ENCODE measurements around the gene CAMLG.

The CAMLG gene

GRCh38 chr5:134784241-134784920 is 46.0 kb downstream of the CAMLG start:
- DNase-seq, result no peak

- DNase-seq, result no peak
Measured at GRCh38 chr5:134784946-134785620, 46.7 kb downstream of the CAMLG start.

GRCh38 chr5:134787692-134788091 is 49.3 kb downstream of the CAMLG start:
- peak; percentile 2 for DNase-seq

GRCh38 chr5:134791580-134791979 is 53.2 kb downstream of the CAMLG start:
- DNase-seq, result no peak

GRCh38 chr5:134792286-134792685 is 53.9 kb downstream of the CAMLG start:
- DNase-seq, result no peak

- no peak for DNase-seq
Measured at GRCh38 chr5:134793111-134793510, 54.8 kb downstream of the CAMLG start.

- peak; percentile 74 for DNase-seq
Measured at GRCh38 chr5:134794082-134794481, 55.7 kb downstream of the CAMLG start.

- DNase-seq, result no peak
Measured at GRCh38 chr5:134794819-134795218, 56.5 kb downstream of the CAMLG start.

GRCh38 chr5:134798468-134798867 is 60.1 kb downstream of the CAMLG start:
- DNase-seq, result no peak
